Osteoblast (primary cell): ENCODE results near the gene OBSCN. TPM values are rescaled to one million over a fixed set of nuclear protein-coding genes. Genes with fewer than 3 reads are reported as not detected.

ENCODE experiments used
- DNase-seq: peaks from one replicate; pipeline ENCODE4 v3.0.0; 2011; ENCODE audit warnings: low spot score, mixed read lengths; ENCODE audit not compliant: insufficient read length; ENCODE audit errors: missing footprints
- H2AFZ ChIP-seq: 2 replicates; pipeline ENCODE4 v1.6.0; 2011; ENCODE audit warnings: mild to moderate bottlenecking, low read length
- H3K27ac ChIP-seq: 2 replicates; pipeline ENCODE4 v1.5.1; 2011; ENCODE audit warnings: mild to moderate bottlenecking, low read depth, low read length, moderate library complexity
- H3K27me3 ChIP-seq: 2 replicates; pipeline ENCODE4 v1.6.0; 2012; ENCODE audit warnings: mild to moderate bottlenecking, control low read depth, inconsistent platforms, low read length, moderate library complexity; ENCODE audit not compliant: insufficient read depth
- H3K36me3 ChIP-seq: 2 replicates; pipeline ENCODE4 v1.5.1; 2011; ENCODE audit warnings: mild to moderate bottlenecking, low read length, control low read depth, moderate library complexity; ENCODE audit not compliant: insufficient read depth
- H3K4me1 ChIP-seq: 2 replicates; pipeline ENCODE4 v1.5.1; 2011; ENCODE audit warnings: mild to moderate bottlenecking, low read length, control low read depth, moderate library complexity; ENCODE audit not compliant: insufficient read depth
- H3K4me2 ChIP-seq: 2 replicates; pipeline ENCODE4 v1.6.0; 2011; ENCODE audit warnings: mild to moderate bottlenecking, low read length; ENCODE audit not compliant: insufficient read depth
- H3K4me3 ChIP-seq: fragments of 200-600 bp; sonication (generic); 3 replicates; pipeline ENCODE4 v1.5.1; 2012; ENCODE audit warnings: mild to moderate bottlenecking, low read length, inconsistent platforms; ENCODE audit not compliant: insufficient read depth
- H3K79me2 ChIP-seq: 2 replicates; pipeline ENCODE4 v1.6.0; 2012; ENCODE audit warnings: mild to moderate bottlenecking, low read length, control low read depth, inconsistent platforms; ENCODE audit not compliant: insufficient read depth
- H3K9me3 ChIP-seq: 2 replicates; pipeline ENCODE4 v1.5.1; 2011; ENCODE audit warnings: low read depth, low read length, control low read depth
- H4K20me1 ChIP-seq: 2 replicates; pipeline ENCODE4 v1.6.0; 2012; ENCODE audit warnings: mild to moderate bottlenecking, low read length, control low read depth; ENCODE audit not compliant: insufficient read depth
- total RNA-seq: library from RNA; depleted of rRNA; stranded (reverse); fragments of >200 nt; gene quantifications from 2 replicates; pipeline ENCODE4 v1.2.3, GENCODE V29; 2012
- TF ChIP-seq, protein P1 (sequence below): IDR thresholded peaks from 2 replicates; pipeline ENCODE4 v1.5.1; 2011; ENCODE audit warnings: mild to moderate bottlenecking, low read depth, low read length, moderate library complexity; ENCODE audit errors: extremely low read depth

The OBSCN gene
- total RNA-seq, 1 donor = 2.9 TPM

DNA sequence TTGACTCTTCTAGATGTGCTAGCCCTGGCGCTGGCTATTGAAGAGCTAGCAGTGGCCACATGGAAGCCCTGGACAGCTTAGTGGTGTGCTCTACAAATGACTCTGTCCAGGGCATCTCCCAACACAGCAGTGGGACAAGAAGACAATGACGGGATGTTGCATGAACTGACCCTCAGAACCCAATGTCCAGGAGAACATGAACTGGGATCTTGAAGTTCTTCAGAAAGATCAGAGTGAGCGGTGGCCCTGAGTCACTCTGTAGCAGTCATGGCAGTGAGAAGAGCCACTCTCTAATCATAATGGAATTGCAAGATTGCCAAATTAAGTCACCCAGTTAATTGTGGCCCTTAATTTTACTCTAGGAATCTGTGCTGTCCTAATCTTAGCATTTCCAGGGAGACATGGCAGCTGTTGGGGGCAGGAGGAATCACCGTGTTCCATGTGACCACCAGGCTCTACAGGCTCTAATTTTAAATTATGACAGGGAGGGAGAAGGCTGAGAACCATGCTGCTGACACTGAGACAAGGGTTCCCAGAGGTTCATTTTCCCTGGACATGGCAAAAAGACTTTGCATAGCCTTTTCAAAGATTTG, 10.2 kb upstream of the OBSCN start:
- H3K4me3 ChIP-seq = no peak overlapping the region
- no peaks in the 10 kb centered on the region for H3K27me3 ChIP-seq
- H3K27ac ChIP-seq = no peak overlapping the region
- no peaks in the 10 kb centered on the region for H3K79me2 ChIP-seq
- no peak overlapping the region for H2AFZ ChIP-seq
- H3K36me3 ChIP-seq = no peaks in the 10 kb centered on the region
- TF ChIP-seq, protein P1, sequence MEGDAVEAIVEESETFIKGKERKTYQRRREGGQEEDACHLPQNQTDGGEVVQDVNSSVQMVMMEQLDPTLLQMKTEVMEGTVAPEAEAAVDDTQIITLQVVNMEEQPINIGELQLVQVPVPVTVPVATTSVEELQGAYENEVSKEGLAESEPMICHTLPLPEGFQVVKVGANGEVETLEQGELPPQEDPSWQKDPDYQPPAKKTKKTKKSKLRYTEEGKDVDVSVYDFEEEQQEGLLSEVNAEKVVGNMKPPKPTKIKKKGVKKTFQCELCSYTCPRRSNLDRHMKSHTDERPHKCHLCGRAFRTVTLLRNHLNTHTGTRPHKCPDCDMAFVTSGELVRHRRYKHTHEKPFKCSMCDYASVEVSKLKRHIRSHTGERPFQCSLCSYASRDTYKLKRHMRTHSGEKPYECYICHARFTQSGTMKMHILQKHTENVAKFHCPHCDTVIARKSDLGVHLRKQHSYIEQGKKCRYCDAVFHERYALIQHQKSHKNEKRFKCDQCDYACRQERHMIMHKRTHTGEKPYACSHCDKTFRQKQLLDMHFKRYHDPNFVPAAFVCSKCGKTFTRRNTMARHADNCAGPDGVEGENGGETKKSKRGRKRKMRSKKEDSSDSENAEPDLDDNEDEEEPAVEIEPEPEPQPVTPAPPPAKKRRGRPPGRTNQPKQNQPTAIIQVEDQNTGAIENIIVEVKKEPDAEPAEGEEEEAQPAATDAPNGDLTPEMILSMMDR = no peak
- H3K9me3 ChIP-seq = no peaks in the 10 kb centered on the region
- no peak overlapping the region for H3K4me2 ChIP-seq
- H3K4me1 ChIP-seq = no peaks in the 10 kb centered on the region
- no peak for DNase-seq
- no peaks in the 10 kb centered on the region for H4K20me1 ChIP-seq

DNA sequence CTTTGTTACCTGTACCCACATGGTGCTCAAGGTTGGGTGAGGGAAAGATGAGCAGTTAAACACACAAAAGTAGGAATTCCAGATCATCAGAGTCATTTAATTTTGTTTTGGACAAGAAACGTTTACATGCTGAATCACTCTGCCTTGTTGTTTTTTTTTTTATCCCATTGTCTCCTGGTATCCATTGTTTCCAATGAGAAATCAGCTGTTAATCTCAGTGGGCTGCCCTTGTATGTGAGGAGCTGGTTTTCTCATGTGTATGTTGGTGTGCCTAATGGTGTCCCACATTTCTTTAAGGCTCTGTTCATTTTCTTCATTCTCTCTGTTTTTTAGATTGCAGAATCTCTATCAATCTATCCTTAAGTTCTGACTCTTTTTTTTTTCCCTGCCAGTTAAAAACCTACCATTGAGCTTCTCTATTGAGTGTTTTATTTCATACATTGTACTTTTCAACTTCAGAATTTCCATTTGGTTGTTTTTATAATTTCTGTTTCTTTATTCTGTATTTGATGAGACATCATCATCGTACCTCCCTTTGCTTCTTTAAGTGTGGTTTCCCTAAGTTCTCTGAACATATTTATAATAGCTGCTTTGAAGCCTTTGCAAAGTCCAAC, 8.8 kb upstream of the OBSCN start:
- H3K4me2 ChIP-seq = no peak overlapping the region
- TF ChIP-seq, protein P1 = no peak
- no peak for DNase-seq

DNA sequence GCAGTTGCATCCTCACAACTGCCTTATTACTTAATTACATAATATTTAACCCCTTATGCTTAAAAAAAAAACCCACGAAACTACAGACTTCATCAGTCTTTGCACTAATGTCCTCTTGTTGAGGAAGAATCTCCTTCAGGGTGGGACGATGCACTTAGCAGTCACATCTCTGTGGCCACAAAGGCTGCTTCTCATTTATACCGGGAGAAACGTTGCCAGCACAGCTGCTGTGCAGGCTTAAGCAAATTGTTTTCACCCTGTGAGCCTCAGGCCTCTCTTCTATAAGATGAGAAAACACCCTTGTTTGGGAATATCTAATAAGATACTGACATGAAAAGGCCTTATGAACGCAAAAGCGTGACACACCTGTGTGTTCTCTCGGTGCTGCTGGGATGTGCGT, 2.9 kb upstream of the OBSCN start:
- no peaks in the 10 kb centered on the region for H3K9me3 ChIP-seq
- H3K27ac ChIP-seq = no peak overlapping the region
- no peaks in the 10 kb centered on the region for H3K36me3 ChIP-seq
- no peak overlapping the region for H2AFZ ChIP-seq
- H3K4me2 ChIP-seq = no peak overlapping the region
- no peak for DNase-seq
- TF ChIP-seq, protein P1 = no peak
- peaks cover 9% of the 10 kb centered on the region for H3K27me3 ChIP-seq
- H3K4me1 ChIP-seq = no peaks in the 10 kb centered on the region
- H3K79me2 ChIP-seq = no peaks in the 10 kb centered on the region
- no peaks in the 10 kb centered on the region for H4K20me1 ChIP-seq
- no peak overlapping the region for H3K4me3 ChIP-seq

More for the DNA sequence above, 8.8 kb upstream of the OBSCN start:
- no peaks in the 10 kb centered on the region for H3K79me2 ChIP-seq
- H3K4me1 ChIP-seq = no peaks in the 10 kb centered on the region
- no peaks in the 10 kb centered on the region for H3K36me3 ChIP-seq
- H3K27me3 ChIP-seq = no peaks in the 10 kb centered on the region
- H3K9me3 ChIP-seq = no peaks in the 10 kb centered on the region
- no peak overlapping the region for H3K27ac ChIP-seq
- H4K20me1 ChIP-seq = no peaks in the 10 kb centered on the region
- no peak overlapping the region for H2AFZ ChIP-seq
- no peak overlapping the region for H3K4me3 ChIP-seq

GRCh38 chr1:228205526-228206436, 2.1 kb upstream of the OBSCN start:
- Histone ChIP-seq H3K9me3 (no peaks in the 10 kb centered on the region), H3K79me2 (no peaks in the 10 kb centered on the region), H3K4me1 (no peaks in the 10 kb centered on the region), H3K36me3 (no peaks in the 10 kb centered on the region), H2AFZ (no peak overlapping the region), H3K27me3 (peaks cover 9% of the 10 kb centered on the region), H4K20me1 (no peaks in the 10 kb centered on the region), H3K27ac (no peak overlapping the region), H3K4me2 (no peak overlapping the region), H3K4me3 (no peak overlapping the region)
- DNase-seq = peak; percentile 80
- TF ChIP-seq, protein P1 = no peak
